Kidney (tissue), 14 donors: ENCODE results near the gene NOVA1. TPM values are rescaled to one million over a fixed set of nuclear protein-coding genes. Genes with fewer than 3 reads are reported as not detected.

Experiments
- DNase-seq, 5 donors: peaks; one replicate each; pipeline ENCODE4 v3.0.0-alpha.2; 2013 to 2020
- FAIRE-seq: peaks from 2 replicates; lab custom pipeline; 2012; peaks lifted over from hg19 to GRCh38; lab: Jason Lieb, UNC
- H3K27ac ChIP-seq, 2 donors: one replicate each; pipeline ENCODE4 v1.7.0; 2013; ENCODE audit warnings: low read depth in 2 of 2, low read length in 2 of 2, inconsistent platforms in 1 of 2
- H3K27me3 ChIP-seq: one replicate; pipeline ENCODE4 v1.7.1; 2013; ENCODE audit warnings: low read length, inconsistent platforms; ENCODE audit not compliant: control insufficient read depth, insufficient read depth
- H3K36me3 ChIP-seq, 3 donors: one replicate each; pipeline versions ENCODE4 v1.7.0 to v1.7.1; 2013; ENCODE audit warnings: low read length in 3 of 3, control low read depth in 1 of 3, inconsistent platforms in 1 of 3; ENCODE audit not compliant: insufficient read depth in 3 of 3, control insufficient read depth in 2 of 3
- H3K4me1 ChIP-seq, 3 donors: one replicate each; pipeline versions ENCODE4 v1.7.0 to v1.7.1; 2013; ENCODE audit warnings: low read length in 3 of 3, inconsistent platforms in 1 of 3, low read depth in 1 of 3; ENCODE audit not compliant: control insufficient read depth in 2 of 3, insufficient read depth in 2 of 3
- H3K4me3 ChIP-seq, 3 donors: one replicate each; pipeline versions ENCODE4 v1.7.0 to v1.8.1; 2013; ENCODE audit warnings: low read length in 3 of 3, control low read depth in 1 of 3, inconsistent platforms in 1 of 3
- H3K9ac ChIP-seq, 3 donors: one replicate each; pipeline versions ENCODE4 v1.7.0 to v1.7.1; 2013; ENCODE audit warnings: low read length in 3 of 3, control low read depth in 1 of 3, inconsistent platforms in 1 of 3
- H3K9me3 ChIP-seq, 3 donors: one replicate each; pipeline versions ENCODE4 v1.7.0 to v1.7.1; 2013; ENCODE audit warnings: low read length in 3 of 3, control low read depth in 1 of 3, inconsistent platforms in 1 of 3; ENCODE audit not compliant: control insufficient read depth in 2 of 3, insufficient read depth in 1 of 3
- intact Hi-C: fragments of 100-400 bp; cut with DNase I; formaldehyde crosslinking; loops from one replicate; pipeline ENCODE4 v1.11.1; 2022
- polyA plus RNA-seq: library from polyadenylated mRNA; stranded (reverse); fragments of 350-450 nt; fragmentation: Illumina TruSeq; extraction: RNeasy Lipid Tissue Mini Kit (QIAGEN cat#74804); gene quantifications from one replicate; pipeline ENCODE4 v1.2.3, GENCODE V29; 2014; ENCODE audit warnings: low read depth, low replicate concordance; ENCODE audit not compliant: insufficient read depth
- total RNA-seq: library from RNA; stranded (reverse); fragmentation: NEBNext Ultra II Directional; extraction: Animal tissue kit (Norgen Biotek cat#: 25700); gene quantifications from one replicate; pipeline ENCODE4 v1.2.1, GENCODE V29; 2021
- TF ChIP-seq, protein P1 (sequence below): IDR thresholded peaks from 3 replicates; pipeline ENCODE4 v1.5.1; 2012; ENCODE audit warnings: mild to moderate bottlenecking, moderate library complexity, borderline replicate concordance; ENCODE audit not compliant: insufficient read depth; ENCODE audit errors: extremely low read depth
- donor health status: control.
- donor health status: control.
- donor health status: control.
- donor health status: control.
- donor health status: control.
- donor health status: DM: yes; HTN: yes; CAD: no.
- donor health status: Normal renal cell carcinoma (clear cell type).

The NOVA1 gene
- total and polyA plus RNA-seq, 2 donors from 2014 or later, result 10.2 to 15.0 TPM

DNA sequence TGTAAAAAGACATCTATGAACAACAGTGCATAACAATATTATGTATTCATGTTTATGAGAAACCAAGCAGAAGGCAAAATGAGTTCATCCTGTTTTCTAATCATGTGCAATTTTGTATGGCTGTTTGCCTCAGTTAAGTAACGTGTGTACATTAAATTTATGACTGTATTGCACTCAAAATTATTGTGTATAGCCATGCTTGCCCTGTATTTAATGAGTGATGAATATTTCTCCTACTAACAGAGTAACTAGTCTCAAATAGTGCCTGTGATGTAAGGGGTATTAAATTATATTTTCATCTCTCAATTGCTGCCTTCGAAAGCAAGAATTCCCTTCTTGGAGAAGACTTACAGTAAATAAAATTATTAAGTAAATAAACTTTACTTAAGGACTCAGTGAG lies 154.2 kb downstream of the NOVA1 start:
- Histone ChIP-seq H3K9ac (no peak overlapping the region), H3K4me3 (no peak overlapping the region), H3K27ac (no peak overlapping the region), H3K27me3 (no peaks in the 10 kb centered on the region), H3K4me1 (no peaks in the 10 kb centered on the region), H3K9me3 (no peaks in the 10 kb centered on the region), H3K36me3 (no peaks in the 10 kb centered on the region)
- FAIRE-seq, result no peak
- TF ChIP-seq, protein P1, sequence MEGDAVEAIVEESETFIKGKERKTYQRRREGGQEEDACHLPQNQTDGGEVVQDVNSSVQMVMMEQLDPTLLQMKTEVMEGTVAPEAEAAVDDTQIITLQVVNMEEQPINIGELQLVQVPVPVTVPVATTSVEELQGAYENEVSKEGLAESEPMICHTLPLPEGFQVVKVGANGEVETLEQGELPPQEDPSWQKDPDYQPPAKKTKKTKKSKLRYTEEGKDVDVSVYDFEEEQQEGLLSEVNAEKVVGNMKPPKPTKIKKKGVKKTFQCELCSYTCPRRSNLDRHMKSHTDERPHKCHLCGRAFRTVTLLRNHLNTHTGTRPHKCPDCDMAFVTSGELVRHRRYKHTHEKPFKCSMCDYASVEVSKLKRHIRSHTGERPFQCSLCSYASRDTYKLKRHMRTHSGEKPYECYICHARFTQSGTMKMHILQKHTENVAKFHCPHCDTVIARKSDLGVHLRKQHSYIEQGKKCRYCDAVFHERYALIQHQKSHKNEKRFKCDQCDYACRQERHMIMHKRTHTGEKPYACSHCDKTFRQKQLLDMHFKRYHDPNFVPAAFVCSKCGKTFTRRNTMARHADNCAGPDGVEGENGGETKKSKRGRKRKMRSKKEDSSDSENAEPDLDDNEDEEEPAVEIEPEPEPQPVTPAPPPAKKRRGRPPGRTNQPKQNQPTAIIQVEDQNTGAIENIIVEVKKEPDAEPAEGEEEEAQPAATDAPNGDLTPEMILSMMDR, result no peak
- intact Hi-C loops, result no loop called here
- no peak for DNase-seq

- Histone ChIP-seq H3K9me3 (no peaks in the 10 kb centered on the region), H3K9ac (no peak overlapping the region), H3K36me3 (no peaks in the 10 kb centered on the region), H3K4me1 (no peaks in the 10 kb centered on the region), H3K27ac (no peak overlapping the region), H3K27me3 (no peaks in the 10 kb centered on the region), H3K4me3 (no peak overlapping the region)
- TF ChIP-seq, protein P1, result no peak
- intact Hi-C loops, result no loop called here
- DNase-seq, result no peak
- no peak for FAIRE-seq
Observed at GRCh38 chr14:26429205-26429604, 168.6 kb downstream of the NOVA1 start.

DNA sequence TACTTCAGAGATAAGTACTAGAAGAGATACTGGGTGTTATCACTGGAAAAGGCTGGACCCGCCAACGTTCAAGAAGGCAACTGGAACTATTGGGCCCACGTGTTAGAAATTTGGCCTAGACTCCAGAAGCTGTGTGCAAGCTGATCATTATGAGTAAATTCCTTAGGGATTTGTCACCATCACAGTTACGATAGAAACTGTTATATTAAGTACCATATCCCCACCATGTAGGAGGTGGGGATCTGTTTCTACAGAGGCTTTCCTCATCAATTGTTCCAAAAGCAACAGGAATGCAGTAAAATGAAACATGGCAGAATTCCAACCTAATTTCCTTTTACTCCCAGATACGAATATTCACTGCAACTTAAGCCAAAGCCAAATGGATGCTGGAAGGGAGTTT lies 170.7 kb downstream of the NOVA1 start:
- H3K36me3 ChIP-seq, result no peaks in the 10 kb centered on the region
- FAIRE-seq, result no peak
- peak in 2 of 5 donors; percentile 7 to 26 for DNase-seq
- TF ChIP-seq, protein P1, result no peak
- H3K27me3 ChIP-seq, result no peaks in the 10 kb centered on the region
- H3K4me1 ChIP-seq, result no peaks in the 10 kb centered on the region
- no peaks in the 10 kb centered on the region for H3K9me3 ChIP-seq
- no peak overlapping the region for H3K27ac ChIP-seq
- H3K4me3 ChIP-seq, result no peak overlapping the region
- intact Hi-C loops, result no loop called here
- H3K9ac ChIP-seq, result no peak overlapping the region

GRCh38 chr14:26424537-26424936 lies 173.3 kb downstream of the NOVA1 start:
- no peaks in the 10 kb centered on the region for H3K4me1 ChIP-seq
- no peak for DNase-seq
- H3K36me3 ChIP-seq, result no peaks in the 10 kb centered on the region
- no peak overlapping the region for H3K4me3 ChIP-seq
- FAIRE-seq, result no peak
- no peak overlapping the region for H3K9ac ChIP-seq
- intact Hi-C loops, result no loop called here
- H3K27ac ChIP-seq, result no peak overlapping the region
- H3K9me3 ChIP-seq, result no peaks in the 10 kb centered on the region
- H3K27me3 ChIP-seq, result no peaks in the 10 kb centered on the region
- TF ChIP-seq, protein P1, result no peak
